HepG2 (cell line): ENCODE measurements around the gene UBE2D3. TPM values are rescaled to one million over a fixed set of nuclear protein-coding genes. Genes with fewer than 3 reads are reported as not detected.
A peak's percentile ranks its signal among the peaks of the same experiment; 100 is the strongest.

Experiments used
- CC2D1A ChIP-seq: sonication (generic); formaldehyde crosslinking; IDR thresholded peaks from 2 replicates; pipeline ENCODE4 v1.8.1; 2023; ENCODE audit warnings: mild to moderate bottlenecking, missing genetic modification reagents
- FOSL2 ChIP-seq: sonication (generic); formaldehyde crosslinking; IDR thresholded peaks from 2 replicates; pipeline ENCODE4 v1.4.0; 2020; ENCODE audit warnings: missing genetic modification reagents
- FOXC1 ChIP-seq: sonication (generic); formaldehyde crosslinking; IDR thresholded peaks from 2 replicates; pipeline ENCODE4 v1.8.0; 2022; ENCODE audit warnings: mild to moderate bottlenecking, missing genetic modification reagents, borderline replicate concordance
- FOXO1 ChIP-seq: sonication (generic); formaldehyde crosslinking; IDR thresholded peaks from 2 replicates; pipeline ENCODE4 v1.4.0; 2020; ENCODE audit warnings: missing genetic modification reagents
- KDM1A ChIP-seq: IDR thresholded peaks from 2 replicates; pipeline ENCODE4 v1.6.1; 2016; ENCODE audit warnings: missing compliant biosample characterization
- MBD4 ChIP-seq: IDR thresholded peaks from 2 replicates; pipeline ENCODE4 v1.6.1; 2012; ENCODE audit warnings: low read length, inconsistent platforms, borderline replicate concordance
- MEF2D ChIP-seq: sonication (generic); formaldehyde crosslinking; IDR thresholded peaks from 2 replicates; pipeline ENCODE4 v1.5.1; 2020; ENCODE audit warnings: mild to moderate bottlenecking, missing genetic modification reagents
- NCOA2 ChIP-seq: sonication (generic); formaldehyde crosslinking; IDR thresholded peaks from 2 replicates; pipeline ENCODE4 v1.8.0; 2022; ENCODE audit warnings: inconsistent platforms
- NFYC ChIP-seq: IDR thresholded peaks from 2 replicates; pipeline ENCODE4 v1.6.1; 2016; ENCODE audit warnings: missing genetic modification reagents, missing compliant biosample characterization
- SMAD3 ChIP-seq: sonication (generic); formaldehyde crosslinking; IDR thresholded peaks from 2 replicates; pipeline ENCODE4 v1.4.0; 2020; ENCODE audit warnings: missing genetic modification reagents
- TAF1 ChIP-seq: sonication (generic); formaldehyde crosslinking; IDR thresholded peaks from 2 replicates; pipeline ENCODE4 v1.4.0; 2020; ENCODE audit warnings: missing genetic modification reagents
- TCF12 ChIP-seq, 2 experiments: fragments of 450-650 bp in 1 of 2; sonication (generic) in 1 of 2; formaldehyde crosslinking in 1 of 2; IDR thresholded peaks; 2 replicates each; pipeline versions ENCODE4 v1.6.1 to v1.8.0; 2017 to 2022; ENCODE audit warnings: antibody characterized with exemption in 1 of 2, mild to moderate bottlenecking in 1 of 2, missing genetic modification reagents in 1 of 2, moderate library complexity in 1 of 2
- TRIM24 ChIP-seq: sonication (generic); formaldehyde crosslinking; IDR thresholded peaks from 2 replicates; pipeline ENCODE4 v1.8.0; 2022; ENCODE audit warnings: mild to moderate bottlenecking, missing genetic modification reagents
- U2AF1 ChIP-seq: fragments of 200-400 bp; formaldehyde crosslinking; optimal IDR thresholded peaks from 2 replicates; pipeline ENCODE3; 2017; ENCODE audit warnings: mild to moderate bottlenecking, low read depth, low read length
- ZBTB8A ChIP-seq: sonication (generic); formaldehyde crosslinking; IDR thresholded peaks from 2 replicates; pipeline ENCODE4 v1.4.0; 2020; ENCODE audit warnings: mild to moderate bottlenecking, low read depth, missing genetic modification reagents, borderline replicate concordance
- ZFP90 ChIP-seq: sonication (generic); formaldehyde crosslinking; IDR thresholded peaks from 2 replicates; pipeline ENCODE4 v1.8.0; 2022; ENCODE audit warnings: missing genetic modification reagents, mild to moderate bottlenecking, inconsistent platforms, borderline replicate concordance
- ZNF484 ChIP-seq: sonication (generic); formaldehyde crosslinking; IDR thresholded peaks from 2 replicates; pipeline ENCODE4 v1.5.1; 2020; ENCODE audit warnings: mild to moderate bottlenecking, low read depth, missing genetic modification reagents, borderline replicate concordance
- ZNF883 ChIP-seq: sonication (generic); formaldehyde crosslinking; IDR thresholded peaks from 2 replicates; pipeline ENCODE4 v1.5.1; 2020; ENCODE audit warnings: mild to moderate bottlenecking, missing genetic modification reagents; ENCODE audit errors: not compliant biosample characterization
- polyA plus RNA-seq, 8 experiments: library from polyadenylated mRNA; depleted of rRNA in 3 of 8; stranded (reverse) in 7 of 8; unstranded in 1 of 8; fragments of >200 nt; fragmentation: Illumina TruSeq in 4 of 8; extraction: Trizol in 4 of 8; gene quantifications; 2 replicates each; pipeline versions ENCODE4 v1.2.1 to v1.2.3, GENCODE V29; 2011 to 2016; ENCODE audit warnings: low read depth in 4 of 8, missing spikeins in 1 of 8, mixed read lengths in 1 of 8; ENCODE audit not compliant: insufficient read depth in 1 of 8
- total RNA-seq, 5 experiments: library from RNA; depleted of rRNA; stranded (reverse); fragments of >200 nt; fragmentation: Illumina TruSeq; extraction: Trizol; gene quantifications; 2 replicates each; pipeline ENCODE4 v1.2.3, GENCODE V29; 2016; ENCODE audit warnings: low read depth in 1 of 5
- TF ChIP-seq, protein P1 (sequence below): sonication (generic); formaldehyde crosslinking; IDR thresholded peaks from 2 replicates; pipeline ENCODE4 v1.5.1; 2020; ENCODE audit warnings: missing genetic modification reagents, mild to moderate bottlenecking, borderline replicate concordance
- TF ChIP-seq, protein P2 (sequence below): sonication (generic); formaldehyde crosslinking; IDR thresholded peaks from 2 replicates; pipeline ENCODE4 v1.4.0; 2020; ENCODE audit warnings: missing genetic modification reagents, mild to moderate bottlenecking, borderline replicate concordance
- TF ChIP-seq, protein P3 (sequence below): sonication (generic); formaldehyde crosslinking; IDR thresholded peaks from 2 replicates; pipeline ENCODE4 v1.4.0; 2020; ENCODE audit warnings: low read depth, missing genetic modification reagents

The UBE2D3 gene
- total and polyA plus RNA-seq, 2 of the 13 experiments (the other 11 are each of a cell fraction or from before 2014, with no cell fraction given), result 224 to 293 TPM

DNA sequence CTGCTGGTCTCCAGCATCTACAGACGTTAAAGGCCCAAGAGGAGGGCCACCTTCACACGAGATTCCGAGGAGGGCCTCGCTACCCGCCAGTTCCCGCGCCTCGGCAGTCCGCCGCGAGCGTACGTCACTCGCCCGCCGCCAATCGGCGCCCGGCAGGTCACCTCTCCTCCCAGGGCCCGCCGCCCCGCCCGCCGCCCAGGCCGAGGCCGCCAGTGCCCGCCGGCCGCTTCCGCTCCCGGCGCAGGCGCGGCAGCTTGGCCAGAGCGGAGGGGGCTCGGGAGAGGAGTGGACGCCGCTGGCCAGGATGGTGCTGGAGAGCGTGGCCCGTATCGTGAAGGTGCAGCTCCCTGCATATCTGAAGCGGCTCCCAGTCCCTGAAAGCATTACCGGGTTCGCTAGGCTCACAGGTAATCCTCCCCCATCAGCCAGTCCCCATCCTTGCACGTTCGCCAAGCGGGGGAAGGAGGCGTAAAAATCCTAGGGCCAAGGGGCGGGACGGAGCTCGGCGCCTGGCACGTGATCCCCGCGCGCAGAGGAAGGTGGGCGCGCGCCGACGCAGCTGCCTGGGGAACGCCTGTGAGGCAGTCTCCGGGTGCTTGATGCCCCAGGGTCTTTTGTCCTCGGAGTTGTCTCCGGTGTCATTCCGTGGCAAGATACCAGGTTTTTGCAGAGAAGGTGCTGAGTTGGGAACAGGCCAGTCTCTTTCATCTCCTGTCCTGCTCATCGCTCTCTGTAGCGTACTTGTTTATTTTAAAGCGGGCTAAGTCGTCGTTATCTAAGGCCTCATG is 41.6 kb upstream of the UBE2D3 start, which contains the start of gene CISD2 (continued):
- TF ChIP-seq, protein P1, sequence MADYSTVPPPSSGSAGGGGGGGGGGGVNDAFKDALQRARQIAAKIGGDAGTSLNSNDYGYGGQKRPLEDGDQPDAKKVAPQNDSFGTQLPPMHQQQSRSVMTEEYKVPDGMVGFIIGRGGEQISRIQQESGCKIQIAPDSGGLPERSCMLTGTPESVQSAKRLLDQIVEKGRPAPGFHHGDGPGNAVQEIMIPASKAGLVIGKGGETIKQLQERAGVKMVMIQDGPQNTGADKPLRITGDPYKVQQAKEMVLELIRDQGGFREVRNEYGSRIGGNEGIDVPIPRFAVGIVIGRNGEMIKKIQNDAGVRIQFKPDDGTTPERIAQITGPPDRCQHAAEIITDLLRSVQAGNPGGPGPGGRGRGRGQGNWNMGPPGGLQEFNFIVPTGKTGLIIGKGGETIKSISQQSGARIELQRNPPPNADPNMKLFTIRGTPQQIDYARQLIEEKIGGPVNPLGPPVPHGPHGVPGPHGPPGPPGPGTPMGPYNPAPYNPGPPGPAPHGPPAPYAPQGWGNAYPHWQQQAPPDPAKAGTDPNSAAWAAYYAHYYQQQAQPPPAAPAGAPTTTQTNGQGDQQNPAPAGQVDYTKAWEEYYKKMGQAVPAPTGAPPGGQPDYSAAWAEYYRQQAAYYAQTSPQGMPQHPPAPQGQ, result no peak
- TF ChIP-seq SMAD3 (CRISPR knock-in tag) (no peak), NCOA2 (CRISPR knock-in tag) (no peak; the same call in 1 of the 2 replicates), MEF2D (CRISPR knock-in tag) (peak; percentile 58), KDM1A (CRISPR knock-in tag) (peak; percentile 24; the same call in 1 of the 2 replicates), ZFP90 (no peak), TCF12 (IDR thresholded peaks at IDR 0.05) (no peak), TCF12 (CRISPR knock-in tag; IDR thresholded peaks at IDR 0.05) (peak; percentile 34; the same call in 1 of the 2 replicates), MBD4 (no peak), U2AF1 (no peak), NFYC (CRISPR knock-in tag) (peak; percentile 59), FOSL2 (CRISPR knock-in tag) (peak; percentile 55; the same call in 1 of the 2 replicates), TAF1 (CRISPR knock-in tag) (peak; percentile 85), FOXO1 (no peak; the same call in 1 of the 2 replicates), ZNF484 (CRISPR knock-in tag) (no peak), CC2D1A (no peak), TRIM24 (peak; percentile 61; the same call in 1 of the 2 replicates), ZBTB8A (peak; percentile 94), ZNF883 (CRISPR knock-in tag) (peak; percentile 90), FOXC1 (CRISPR knock-in tag) (peak; percentile 99)
- TF ChIP-seq, protein P2, sequence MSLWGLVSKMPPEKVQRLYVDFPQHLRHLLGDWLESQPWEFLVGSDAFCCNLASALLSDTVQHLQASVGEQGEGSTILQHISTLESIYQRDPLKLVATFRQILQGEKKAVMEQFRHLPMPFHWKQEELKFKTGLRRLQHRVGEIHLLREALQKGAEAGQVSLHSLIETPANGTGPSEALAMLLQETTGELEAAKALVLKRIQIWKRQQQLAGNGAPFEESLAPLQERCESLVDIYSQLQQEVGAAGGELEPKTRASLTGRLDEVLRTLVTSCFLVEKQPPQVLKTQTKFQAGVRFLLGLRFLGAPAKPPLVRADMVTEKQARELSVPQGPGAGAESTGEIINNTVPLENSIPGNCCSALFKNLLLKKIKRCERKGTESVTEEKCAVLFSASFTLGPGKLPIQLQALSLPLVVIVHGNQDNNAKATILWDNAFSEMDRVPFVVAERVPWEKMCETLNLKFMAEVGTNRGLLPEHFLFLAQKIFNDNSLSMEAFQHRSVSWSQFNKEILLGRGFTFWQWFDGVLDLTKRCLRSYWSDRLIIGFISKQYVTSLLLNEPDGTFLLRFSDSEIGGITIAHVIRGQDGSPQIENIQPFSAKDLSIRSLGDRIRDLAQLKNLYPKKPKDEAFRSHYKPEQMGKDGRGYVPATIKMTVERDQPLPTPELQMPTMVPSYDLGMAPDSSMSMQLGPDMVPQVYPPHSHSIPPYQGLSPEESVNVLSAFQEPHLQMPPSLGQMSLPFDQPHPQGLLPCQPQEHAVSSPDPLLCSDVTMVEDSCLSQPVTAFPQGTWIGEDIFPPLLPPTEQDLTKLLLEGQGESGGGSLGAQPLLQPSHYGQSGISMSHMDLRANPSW, result no peak
- TF ChIP-seq, protein P3, sequence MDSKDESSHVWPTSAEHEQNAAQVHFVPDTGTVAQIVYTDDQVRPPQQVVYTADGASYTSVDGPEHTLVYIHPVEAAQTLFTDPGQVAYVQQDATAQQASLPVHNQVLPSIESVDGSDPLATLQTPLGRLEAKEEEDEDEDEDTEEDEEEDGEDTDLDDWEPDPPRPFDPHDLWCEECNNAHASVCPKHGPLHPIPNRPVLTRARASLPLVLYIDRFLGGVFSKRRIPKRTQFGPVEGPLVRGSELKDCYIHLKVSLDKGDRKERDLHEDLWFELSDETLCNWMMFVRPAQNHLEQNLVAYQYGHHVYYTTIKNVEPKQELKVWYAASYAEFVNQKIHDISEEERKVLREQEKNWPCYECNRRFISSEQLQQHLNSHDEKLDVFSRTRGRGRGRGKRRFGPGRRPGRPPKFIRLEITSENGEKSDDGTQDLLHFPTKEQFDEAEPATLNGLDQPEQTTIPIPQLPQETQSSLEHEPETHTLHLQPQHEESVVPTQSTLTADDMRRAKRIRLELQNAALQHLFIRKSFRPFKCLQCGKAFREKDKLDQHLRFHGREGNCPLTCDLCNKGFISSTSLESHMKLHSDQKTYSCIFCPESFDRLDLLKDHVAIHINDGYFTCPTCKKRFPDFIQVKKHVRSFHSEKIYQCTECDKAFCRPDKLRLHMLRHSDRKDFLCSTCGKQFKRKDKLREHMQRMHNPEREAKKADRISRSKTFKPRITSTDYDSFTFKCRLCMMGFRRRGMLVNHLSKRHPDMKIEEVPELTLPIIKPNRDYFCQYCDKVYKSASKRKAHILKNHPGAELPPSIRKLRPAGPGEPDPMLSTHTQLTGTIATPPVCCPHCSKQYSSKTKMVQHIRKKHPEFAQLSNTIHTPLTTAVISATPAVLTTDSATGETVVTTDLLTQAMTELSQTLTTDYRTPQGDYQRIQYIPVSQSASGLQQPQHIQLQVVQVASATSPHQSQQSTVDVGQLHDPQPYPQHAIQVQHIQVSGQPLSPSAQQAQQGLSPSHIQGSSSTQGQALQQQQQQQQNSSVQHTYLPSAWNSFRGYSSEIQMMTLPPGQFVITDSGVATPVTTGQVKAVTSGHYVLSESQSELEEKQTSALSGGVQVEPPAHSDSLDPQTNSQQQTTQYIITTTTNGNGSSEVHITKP (CRISPR knock-in tag), result no peak
